Fibroblast of skin of right biceps (primary cell): Measurements from ENCODE around the gene DHRS4L2.
"Not testable (repeated sequence)": the region's sequence is repeated elsewhere in the genome, so short reads cannot be mapped to it uniquely, and the experiment has no call there.

ENCODE experiments used
- DNase-seq: peaks from one replicate; pipeline ENCODE4 v3.0.0-alpha.2; 2013

Gene DHRS4L2

GRCh38 chr14:23988607-23989363, at the start of gene DHRS4L2:
TSS of gene DHRS4L2 (plus strand) at chr14:23988929. CDS start at chr14:23988948, 19 bp downstream.
- peak; percentile 68 for DNase-seq

DNA sequence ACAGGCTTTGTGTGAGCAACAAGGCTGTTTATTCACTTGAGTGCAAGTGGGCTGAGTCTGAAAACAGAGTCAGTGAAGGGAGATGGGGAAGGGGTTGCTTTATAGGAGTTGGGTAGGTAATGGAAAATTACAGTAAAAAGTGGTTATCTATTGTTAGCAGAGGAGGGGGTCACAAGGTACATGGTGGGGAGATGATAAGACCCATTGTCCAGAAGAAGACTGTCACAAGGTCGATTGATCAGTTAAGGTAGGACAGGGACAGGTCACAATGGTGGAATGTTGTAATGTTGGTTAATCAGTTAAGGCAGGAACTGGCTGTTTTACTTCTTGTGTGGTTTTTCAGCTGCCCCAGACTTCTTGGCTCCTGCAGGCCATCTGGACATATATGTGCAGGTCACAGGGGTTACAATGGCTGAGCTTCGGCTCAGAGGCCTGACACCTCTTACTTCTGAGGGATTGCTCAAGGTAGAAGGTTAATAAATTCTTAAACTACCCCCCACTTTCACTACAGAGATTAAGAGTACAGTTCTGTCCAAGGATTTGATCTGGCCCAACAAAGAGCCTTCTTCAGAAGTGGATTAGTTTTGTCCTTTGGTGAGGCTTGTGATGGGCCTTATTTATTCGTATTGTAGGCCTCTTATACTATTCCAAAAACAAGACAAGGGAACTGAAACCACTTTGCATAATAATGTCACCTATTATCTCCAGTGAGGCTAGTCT, 49.0 kb upstream of the DHRS4L2 start:
- no peak for DNase-seq

DNA sequence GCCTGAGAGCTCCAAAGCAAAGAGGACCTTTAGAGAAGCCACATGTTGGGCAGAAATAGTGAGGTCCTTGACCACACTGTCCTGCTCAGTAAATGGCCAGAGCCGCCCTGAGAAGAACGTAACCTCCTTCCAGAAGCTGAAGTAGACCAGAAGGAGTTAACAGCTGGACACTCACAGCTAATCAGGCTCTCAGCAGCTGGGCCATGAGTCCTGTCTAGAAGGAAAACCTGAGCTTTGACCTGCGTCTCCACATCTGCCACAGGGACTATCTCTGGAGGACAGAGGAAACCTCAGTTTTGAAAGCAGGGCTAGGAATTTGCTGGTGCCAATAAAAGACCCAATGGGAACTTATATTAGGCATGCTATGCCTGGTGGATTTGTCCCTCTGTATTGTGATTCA, 47.5 kb upstream of the DHRS4L2 start:
- no peak for DNase-seq

DNA sequence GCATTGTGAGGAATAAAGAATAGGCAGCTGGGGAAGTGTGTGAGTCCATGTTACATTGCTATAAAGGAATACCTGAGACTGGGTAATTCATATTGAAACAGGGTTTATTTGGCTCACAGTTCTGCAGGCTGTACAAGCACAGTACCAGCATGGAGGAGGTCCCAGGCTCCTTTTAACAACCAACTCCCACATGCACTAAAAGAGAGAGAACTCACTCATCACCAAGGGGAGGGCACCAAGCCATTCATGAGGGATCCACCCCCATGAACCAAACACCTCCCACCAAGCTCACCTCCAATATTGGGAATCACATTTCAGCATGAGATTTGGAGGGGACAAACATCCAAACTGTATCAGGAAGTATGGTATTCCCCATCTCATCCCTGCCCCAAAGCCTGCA, 47.1 kb upstream of the DHRS4L2 start:
- DNase-seq, result no peak

GRCh38 chr14:23942587-23942986, 46.1 kb upstream of the DHRS4L2 start:
- DNase-seq, result no peak

GRCh38 chr14:23949069-23949468, 39.7 kb upstream of the DHRS4L2 start:
- DNase-seq, result not testable (repeated sequence)

DNA sequence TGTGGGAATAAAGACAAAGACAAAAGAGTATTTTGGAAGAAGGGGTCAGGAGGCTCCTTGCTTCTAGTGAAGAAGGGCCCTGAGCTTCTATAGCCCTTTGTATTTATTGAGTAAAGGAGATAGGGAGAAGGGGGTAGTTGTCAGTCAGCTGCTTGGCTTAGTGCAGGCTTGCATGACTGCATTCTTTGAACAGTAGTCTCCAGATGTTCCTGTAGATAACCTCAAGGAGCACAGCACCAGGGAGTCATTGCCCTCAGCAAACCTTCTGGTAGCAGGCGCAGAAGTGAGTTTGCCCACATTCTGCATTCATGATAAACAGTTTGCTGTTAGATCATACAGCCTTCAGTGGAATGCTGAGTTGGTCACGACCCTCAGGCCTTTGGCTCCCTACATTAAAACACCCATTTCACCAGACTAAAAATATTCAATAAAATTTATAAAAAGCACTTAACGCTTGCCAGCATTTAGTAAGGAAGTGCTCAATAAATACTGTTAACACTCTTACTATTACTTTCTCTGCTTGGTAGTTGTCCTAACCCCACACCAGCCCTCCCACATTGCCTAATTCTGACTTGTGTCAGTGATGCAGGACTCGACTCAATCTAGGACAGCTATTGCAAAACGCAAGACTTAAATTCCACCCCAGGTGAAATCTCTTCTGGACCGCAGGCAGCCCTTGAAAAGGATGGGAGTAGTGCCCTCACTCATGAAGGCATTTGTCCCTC, 38.2 kb upstream of the DHRS4L2 start:
- DNase-seq, result no peak

DNA sequence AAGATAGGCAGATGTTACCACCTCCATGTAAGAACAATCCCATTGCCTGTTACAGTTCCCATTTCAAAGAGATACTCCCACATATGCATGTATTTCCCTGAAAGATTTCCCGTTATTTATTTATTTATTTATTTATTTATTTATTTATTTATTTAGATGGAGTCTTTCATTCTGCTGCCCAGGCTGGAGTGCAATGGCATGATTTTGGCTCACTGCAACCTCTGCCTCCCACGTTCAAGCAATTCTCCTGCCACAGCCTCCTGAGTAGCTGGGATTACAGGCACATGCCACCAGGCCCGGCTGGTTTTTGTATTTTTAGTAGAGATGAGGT, 37.6 kb upstream of the DHRS4L2 start:
- not testable (repeated sequence) for DNase-seq

DNA sequence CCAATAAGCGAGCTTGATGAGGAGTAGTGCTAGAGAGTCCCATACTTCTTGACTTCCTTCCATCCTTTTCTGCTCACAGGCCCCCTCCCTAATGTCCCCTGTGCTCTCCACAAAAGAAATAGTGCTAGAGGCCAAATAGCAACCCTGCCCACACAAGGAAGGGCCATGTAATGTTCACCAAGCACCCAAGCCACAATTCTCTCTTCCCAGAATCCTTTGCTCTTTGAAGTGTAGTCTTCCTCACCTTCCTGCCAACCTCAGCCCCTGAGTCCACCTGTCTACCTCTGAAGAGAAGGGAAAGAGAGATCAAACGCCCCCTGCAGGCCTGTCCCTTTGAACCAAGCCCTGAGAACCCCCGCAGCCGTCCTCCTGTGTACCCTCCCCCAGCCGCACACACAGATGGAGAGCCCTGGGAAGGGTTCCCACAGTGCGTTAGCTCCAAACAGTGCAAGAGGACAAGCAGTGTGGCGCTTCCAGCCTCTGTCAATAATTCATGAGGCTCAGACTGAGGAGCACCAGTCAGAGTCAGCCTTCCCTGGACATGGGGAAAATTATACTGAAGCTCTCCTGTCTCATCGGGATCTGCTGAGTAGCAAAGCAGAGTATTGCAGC, 37.0 kb upstream of the DHRS4L2 start:
- no peak for DNase-seq

DNA sequence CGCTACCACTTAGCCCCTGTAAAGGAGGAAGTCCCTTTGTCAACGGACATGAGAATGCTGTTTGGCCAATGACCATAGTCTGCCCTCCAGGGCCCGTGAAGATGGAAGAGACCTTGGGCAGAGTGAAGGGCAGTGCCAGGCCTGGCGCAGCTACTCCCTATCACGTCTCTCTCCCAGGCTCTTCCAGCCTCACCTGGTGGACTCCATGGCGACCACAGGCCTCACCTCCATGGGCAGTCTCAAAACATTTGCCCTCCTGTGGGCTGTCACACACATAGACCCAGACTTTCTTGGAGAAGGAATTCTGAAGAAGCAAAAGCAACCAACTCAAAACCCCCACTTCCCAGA, 35.6 kb upstream of the DHRS4L2 start:
- not testable (repeated sequence) for DNase-seq

DNA sequence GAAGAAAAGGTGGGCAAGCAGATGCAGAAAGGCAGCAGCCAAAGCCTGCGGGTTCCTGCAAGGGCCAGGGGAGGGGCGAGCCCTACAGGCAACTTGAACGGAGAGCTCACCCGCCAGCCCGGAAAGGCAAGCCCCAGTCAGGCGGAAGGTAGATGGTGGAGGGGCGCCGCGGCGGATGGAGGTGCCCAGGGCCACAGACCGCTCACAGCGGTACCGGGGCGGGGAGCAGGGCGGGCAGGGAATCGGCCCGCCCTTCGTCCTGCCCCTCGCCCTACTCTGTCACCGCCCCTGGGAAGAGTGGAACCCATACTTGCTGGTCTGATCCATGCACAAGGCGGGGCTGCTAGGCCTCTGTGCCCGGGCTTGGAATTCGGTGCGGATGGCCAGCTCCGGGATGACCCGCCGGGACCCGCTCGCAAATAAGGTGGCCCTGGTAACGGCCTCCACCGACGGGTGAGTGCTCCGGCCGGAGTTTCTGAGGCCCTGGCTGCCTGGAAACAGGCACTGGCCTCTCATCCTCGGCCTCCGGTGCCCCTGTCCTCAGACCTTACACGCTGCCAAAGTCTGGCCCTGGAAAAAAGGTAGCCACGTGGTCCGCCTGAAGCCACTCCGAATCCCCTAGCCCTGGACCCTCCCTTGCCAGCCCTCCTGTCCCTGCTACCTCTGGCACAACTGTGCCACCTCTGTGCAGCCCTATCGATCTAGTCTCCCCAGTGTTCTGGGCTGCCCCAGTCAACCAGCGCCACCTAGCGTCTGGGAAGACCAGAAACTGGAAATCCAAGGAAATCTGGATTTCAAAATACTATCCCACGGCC, 35.1 kb upstream of the DHRS4L2 start, which contains the start of gene DHRS4:
TSS of gene DHRS4 (plus strand) at position 307 of the 815 bp plus-strand sequence. CDS start at position 326, 19 bp downstream.
- peak; percentile 83 for DNase-seq

DNA sequence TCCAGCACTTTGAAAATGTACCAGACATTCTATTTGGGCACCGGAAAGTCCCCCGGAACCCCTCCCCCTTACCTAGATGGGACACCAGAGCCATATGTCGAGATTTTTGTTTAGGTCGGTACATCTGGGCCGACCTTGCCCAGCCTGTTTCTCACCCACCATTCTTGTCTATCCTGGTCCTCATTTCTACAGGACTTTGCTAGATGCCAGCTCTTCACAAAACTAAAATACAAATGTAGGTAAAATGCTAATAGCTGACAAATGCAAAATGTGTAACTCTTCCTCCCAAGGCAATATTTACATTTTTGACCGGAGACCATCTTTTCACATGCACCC, 34.5 kb upstream of the DHRS4L2 start:
- DNase-seq, result not testable (repeated sequence)

DNA sequence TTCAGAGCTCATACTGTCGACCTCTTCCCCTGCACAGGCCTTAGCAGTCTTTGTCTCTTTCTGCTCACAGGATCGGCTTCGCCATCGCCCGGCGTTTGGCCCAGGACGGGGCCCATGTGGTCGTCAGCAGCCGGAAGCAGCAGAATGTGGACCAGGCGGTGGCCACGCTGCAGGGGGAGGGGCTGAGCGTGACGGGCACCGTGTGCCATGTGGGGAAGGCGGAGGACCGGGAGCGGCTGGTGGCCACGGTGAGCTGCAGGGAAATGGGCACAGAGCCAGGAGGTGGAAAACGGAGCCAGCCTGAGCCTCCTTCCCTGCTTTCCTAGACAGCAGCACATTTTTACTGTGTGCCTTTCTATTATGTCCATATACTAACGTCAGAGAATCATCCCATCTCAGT, 33.8 kb upstream of the DHRS4L2 start:
- DNase-seq, result not testable (repeated sequence)

GRCh38 chr14:23955811-23956210, 32.9 kb upstream of the DHRS4L2 start:
- not testable (repeated sequence) for DNase-seq

DNA sequence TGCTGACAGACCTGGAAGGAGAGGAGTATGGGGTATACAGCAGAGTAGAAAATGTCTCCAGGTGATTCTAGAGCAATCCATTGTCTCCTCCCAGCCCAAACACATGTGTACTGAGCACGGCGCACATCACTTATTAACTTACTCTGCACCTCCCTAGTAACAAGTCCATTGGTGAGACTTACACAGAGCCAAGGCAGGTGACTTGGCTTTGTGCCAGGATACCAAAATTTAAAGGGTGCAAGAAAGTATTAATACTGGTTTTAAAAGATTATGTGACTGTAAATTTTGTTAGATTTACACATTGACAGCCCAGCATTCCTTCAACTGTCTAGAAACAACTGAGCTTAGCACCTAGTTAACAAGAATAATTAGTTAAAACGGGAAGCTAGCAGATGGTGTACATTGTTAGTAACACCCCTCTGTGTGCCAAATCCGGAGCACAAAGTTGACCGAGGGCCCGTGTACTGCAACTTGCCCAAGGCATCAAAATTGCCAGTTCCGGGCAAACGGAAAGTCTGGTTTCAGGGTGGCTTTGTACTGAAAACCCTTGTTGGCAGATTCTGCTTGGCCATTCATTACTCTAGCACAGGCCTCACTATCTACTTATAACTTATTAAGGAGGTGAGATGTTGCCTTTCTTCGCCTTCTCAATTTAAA, 30.7 kb upstream of the DHRS4L2 start:
- not testable (repeated sequence) for DNase-seq

DNA sequence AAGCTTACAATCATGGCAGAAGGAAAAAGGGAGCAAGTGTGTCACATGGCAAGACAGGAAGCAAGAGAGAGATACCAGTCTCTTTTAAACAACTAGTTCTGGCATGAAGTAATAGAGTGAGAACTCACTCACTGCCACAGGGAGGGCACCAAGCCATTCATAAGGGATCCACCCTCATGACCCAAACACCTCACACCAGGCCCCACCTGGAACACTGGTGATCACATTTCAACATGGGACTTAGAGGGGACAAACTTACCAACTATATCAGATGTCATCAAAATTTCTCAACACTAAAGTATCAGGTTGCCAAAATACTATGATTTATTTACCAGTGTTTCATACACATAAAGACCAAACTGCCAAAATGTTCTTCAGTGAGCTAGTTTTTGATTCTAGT, 27.8 kb upstream of the DHRS4L2 start:
- DNase-seq, result not testable (repeated sequence)

- not testable (repeated sequence) for DNase-seq
Measured at GRCh38 chr14:23961704-23962103, 27.0 kb upstream of the DHRS4L2 start.

GRCh38 chr14:23969130-23969480, 19.6 kb upstream of the DHRS4L2 start:
- DNase-seq, result not testable (repeated sequence)

DNA sequence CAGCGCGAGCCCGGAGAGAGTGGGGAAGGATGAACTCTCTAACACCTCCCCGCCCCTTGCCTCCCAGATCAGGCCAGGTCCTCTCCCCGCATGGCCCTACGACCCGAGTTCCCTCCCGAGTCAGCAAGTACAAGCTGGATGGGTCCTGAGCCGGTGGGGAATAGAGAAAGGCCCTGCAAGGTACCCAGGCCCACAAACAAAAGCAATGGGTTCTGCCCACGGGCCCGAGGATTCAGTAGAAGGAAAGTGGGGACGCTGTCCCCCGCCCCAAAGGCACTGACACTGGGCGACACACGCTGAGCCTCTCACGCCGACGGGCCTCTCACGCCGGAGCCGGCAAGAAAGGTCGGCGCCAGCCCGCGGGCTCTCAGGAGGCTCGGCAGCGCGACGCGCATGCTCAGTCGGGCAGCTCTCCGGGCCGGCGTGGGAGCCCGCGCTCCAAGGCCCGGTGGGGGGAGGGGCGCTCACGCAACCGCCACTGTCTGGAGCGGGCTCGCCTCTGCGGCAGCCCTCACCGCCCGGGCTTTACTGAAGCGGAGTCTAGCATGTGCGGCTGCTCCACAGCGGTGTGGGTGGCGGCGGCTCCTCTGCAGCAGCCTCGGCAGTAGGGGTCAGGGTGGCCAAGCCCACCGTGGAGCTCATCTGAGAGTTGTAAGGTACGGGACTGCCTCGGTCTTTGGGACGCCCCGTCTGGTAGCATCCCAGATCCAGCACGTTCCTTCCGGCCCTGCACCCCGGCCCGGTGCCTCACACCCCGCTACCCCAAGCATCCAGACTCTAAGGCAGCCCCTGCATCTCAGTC, 19.0 kb upstream of the DHRS4L2 start:
- peak; percentile 36 for DNase-seq

DNA sequence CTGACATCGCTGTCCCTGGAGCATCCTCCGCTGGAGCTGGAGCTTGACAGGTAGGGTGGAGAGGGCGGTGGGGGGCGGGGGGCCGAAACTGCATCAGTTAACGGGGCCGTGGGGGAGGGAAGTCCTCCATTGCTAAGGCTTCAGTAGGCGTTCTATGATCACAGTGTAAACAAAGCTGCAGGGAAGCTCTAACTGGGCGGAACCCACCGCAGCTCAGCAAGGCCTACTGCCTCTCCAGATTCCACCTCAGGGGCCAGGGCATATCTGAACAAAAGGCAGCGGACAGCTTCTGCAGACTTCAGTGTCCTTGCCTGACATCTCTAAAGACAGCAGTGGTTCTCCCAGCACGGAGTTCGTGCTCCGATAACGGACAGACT, 18.5 kb upstream of the DHRS4L2 start:
- not testable (repeated sequence) for DNase-seq

- not testable (repeated sequence) for DNase-seq
Measured at GRCh38 chr14:23973178-23973577, 15.6 kb upstream of the DHRS4L2 start.
